ENCODE results near the gene PRUNE2.

- no peak for TF ChIP-seq POLR2A (IDR thresholded peaks at IDR 0.05; ENCODE audit: control extremely low read depth in 1 of 2, low read depth in 2 of 2, low read length in 2 of 2)
- no peak for TF ChIP-seq CTCF (IDR thresholded peaks at IDR 0.05; ENCODE audit: control extremely low read depth in 1 of 3, insufficient read depth in 1 of 3, low read depth in 1 of 3, low read length in 3 of 3)
- no peak for TF ChIP-seq ATF2 (IDR thresholded peaks at IDR 0.05; ENCODE audit: low read length)
- TF ChIP-seq CBX5 (IDR thresholded peaks at IDR 0.05; ENCODE audit: low read depth, low read length): no peak
- no peak for TF ChIP-seq POLR2AphosphoS5 (IDR thresholded peaks at IDR 0.05; ENCODE audit: low read depth, low read length)
- TF ChIP-seq USF2 (IDR thresholded peaks at IDR 0.05; ENCODE audit: low read length): no peak
- no peak for TF ChIP-seq RBBP5 (IDR thresholded peaks at IDR 0.05; ENCODE audit: borderline replicate concordance, low read depth, low read length)
- TF ChIP-seq TBP (IDR thresholded peaks at IDR 0.05; ENCODE audit: low read depth, low read length): no peak
- no peak for TF ChIP-seq RAD21 (IDR thresholded peaks at IDR 0.05 in 1 of 2, conservative IDR thresholded peaks at IDR 0.05 in 1 of 2; ENCODE audit: low read depth in 2 of 2, low read length in 2 of 2)
- TF ChIP-seq SIN3A (conservative IDR thresholded peaks at IDR 0.05 in 1 of 2, IDR thresholded peaks at IDR 0.05 in 1 of 2; ENCODE audit: low read depth in 1 of 2, low read length in 2 of 2): no peak
- no peak for TF ChIP-seq PHF8 (conservative IDR thresholded peaks at IDR 0.05; ENCODE audit: low read depth, low read length)
- no peak for TF ChIP-seq CREB1 (IDR thresholded peaks at IDR 0.05)
Measured at GRCh38 chr9:76926324-76926741, 20.4 kb upstream of the PRUNE2 start.

Measured in H1 (cell line).